Measurements from ENCODE around the gene SPRR5.

The SPRR5 gene

GRCh38 chr1:152965853-152966252 lies 18.8 kb downstream of the SPRR5 start:
- TF ChIP-seq REST (IDR thresholded peaks at IDR 0.05; ENCODE audit: low read depth) (no peak), MAX (IDR thresholded peaks at IDR 0.05) (no peak), CREB1 (IDR thresholded peaks at IDR 0.05; ENCODE audit: low read depth) (no peak), EGR1 (IDR thresholded peaks at IDR 0.05) (no peak), CEBPB (IDR thresholded peaks at IDR 0.05) (no peak), YY1 (IDR thresholded peaks at IDR 0.05; ENCODE audit: low read depth) (no peak), TAF1 (IDR thresholded peaks at IDR 0.05; ENCODE audit: low read depth) (no peak)

- TF ChIP-seq CREB1 (IDR thresholded peaks at IDR 0.05; ENCODE audit: low read depth) = no peak
- TF ChIP-seq USF1 (IDR thresholded peaks at IDR 0.05) = no peak
- no peak for TF ChIP-seq NFIC (IDR thresholded peaks at IDR 0.05)
- no peak for TF ChIP-seq YY1 (IDR thresholded peaks at IDR 0.05; ENCODE audit: low read depth)
- no peak for TF ChIP-seq TCF12 (IDR thresholded peaks at IDR 0.05; ENCODE audit: low read depth)
- TF ChIP-seq FOXM1 (IDR thresholded peaks at IDR 0.05; ENCODE audit: borderline replicate concordance, low read depth) = no peak
- TF ChIP-seq TEAD4 (IDR thresholded peaks at IDR 0.05) = no peak
- no peak for TF ChIP-seq MAX (IDR thresholded peaks at IDR 0.05)
- no peak for TF ChIP-seq RAD21 (IDR thresholded peaks at IDR 0.05; ENCODE audit: low read depth)
- no peak for TF ChIP-seq EP300 (IDR thresholded peaks at IDR 0.05; ENCODE audit: borderline replicate concordance)
- TF ChIP-seq CEBPB (IDR thresholded peaks at IDR 0.05) = no peak
These were observed 20.2 kb downstream of the SPRR5 start for GRCh38 chr1:152967201-152967600.

- TF ChIP-seq FOXM1 (IDR thresholded peaks at IDR 0.05; ENCODE audit: borderline replicate concordance, low read depth) (no peak), TAF1 (IDR thresholded peaks at IDR 0.05; ENCODE audit: low read depth) (no peak), TEAD4 (IDR thresholded peaks at IDR 0.05) (no peak), CEBPB (IDR thresholded peaks at IDR 0.05) (no peak), USF1 (IDR thresholded peaks at IDR 0.05) (no peak), CREB1 (IDR thresholded peaks at IDR 0.05; ENCODE audit: low read depth) (no peak), RAD21 (IDR thresholded peaks at IDR 0.05; ENCODE audit: low read depth) (no peak), YY1 (IDR thresholded peaks at IDR 0.05; ENCODE audit: low read depth) (no peak)
These were observed 21.2 kb downstream of the SPRR5 start for GRCh38 chr1:152968248-152968647.

GRCh38 chr1:152969036-152969435 lies 22.0 kb downstream of the SPRR5 start:
- TF ChIP-seq FOXM1 (IDR thresholded peaks at IDR 0.05; ENCODE audit: borderline replicate concordance, low read depth) (no peak), RAD21 (IDR thresholded peaks at IDR 0.05; ENCODE audit: low read depth) (no peak), EP300 (IDR thresholded peaks at IDR 0.05; ENCODE audit: borderline replicate concordance) (no peak), USF1 (IDR thresholded peaks at IDR 0.05) (no peak), CREB1 (IDR thresholded peaks at IDR 0.05; ENCODE audit: low read depth) (no peak), TAF1 (IDR thresholded peaks at IDR 0.05; ENCODE audit: low read depth) (no peak), YY1 (IDR thresholded peaks at IDR 0.05; ENCODE audit: low read depth) (no peak), NFIC (IDR thresholded peaks at IDR 0.05) (no peak), TCF12 (IDR thresholded peaks at IDR 0.05; ENCODE audit: low read depth) (no peak), REST (IDR thresholded peaks at IDR 0.05; ENCODE audit: low read depth) (no peak), MAX (IDR thresholded peaks at IDR 0.05) (no peak), CEBPB (IDR thresholded peaks at IDR 0.05) (no peak), ZBTB7A (IDR thresholded peaks at IDR 0.05; ENCODE audit: low read depth) (no peak), TEAD4 (IDR thresholded peaks at IDR 0.05) (no peak), EGR1 (IDR thresholded peaks at IDR 0.05) (no peak)

GRCh38 chr1:152970495-152970894 lies 23.5 kb downstream of the SPRR5 start, which contains the start of gene SPRR4:
Gene SPRR4 (plus strand): TSS chr1:152970648. CDS start chr1:152971891, 1,243 bp downstream.
- no peak for TF ChIP-seq CREB1 (IDR thresholded peaks at IDR 0.05; ENCODE audit: low read depth)
- no peak for TF ChIP-seq ZBTB7A (IDR thresholded peaks at IDR 0.05; ENCODE audit: low read depth)
- no peak for TF ChIP-seq TCF12 (IDR thresholded peaks at IDR 0.05; ENCODE audit: low read depth)
